AG10803 (cell line): ENCODE measurements around the gene WWTR1.
A peak's percentile ranks its signal among the peaks of the same experiment; 100 is the strongest.

Experiments
- DNase-seq: peaks from one replicate; pipeline ENCODE4 v3.0.0; 2010; ENCODE audit warnings: low read depth
- H3K4me3 ChIP-seq: 2 replicates; pipeline ENCODE4 v1.5.1; 2011; ENCODE audit warnings: mild to moderate bottlenecking, low read length, control low read depth
- TF ChIP-seq, protein P1 (sequence below): conservative IDR thresholded peaks from 2 replicates; pipeline ENCODE4 v1.5.1; 2011; ENCODE audit warnings: mild to moderate bottlenecking, low read length, control low read depth, inconsistent platforms

The WWTR1 gene

DNA sequence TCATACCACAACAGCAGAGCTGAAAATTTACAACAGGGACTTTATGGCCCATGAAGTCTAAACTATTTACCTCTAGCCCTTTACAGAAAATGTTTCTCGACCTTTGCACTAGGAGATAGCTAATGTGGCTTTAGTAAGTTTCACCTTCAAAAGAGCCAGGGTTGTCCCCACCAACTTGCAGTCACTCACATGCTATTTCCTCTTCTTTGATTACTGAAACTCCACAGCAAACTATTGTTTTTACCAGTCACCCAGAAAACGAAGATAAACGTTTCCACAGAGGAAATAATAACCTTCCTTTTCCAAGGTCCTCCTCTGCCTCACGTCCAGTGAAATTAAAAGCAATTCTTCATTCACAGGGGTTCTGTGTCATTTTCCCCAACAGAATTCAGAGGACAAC is 48.2 kb downstream of the WWTR1 start:
- TF ChIP-seq, protein P1, sequence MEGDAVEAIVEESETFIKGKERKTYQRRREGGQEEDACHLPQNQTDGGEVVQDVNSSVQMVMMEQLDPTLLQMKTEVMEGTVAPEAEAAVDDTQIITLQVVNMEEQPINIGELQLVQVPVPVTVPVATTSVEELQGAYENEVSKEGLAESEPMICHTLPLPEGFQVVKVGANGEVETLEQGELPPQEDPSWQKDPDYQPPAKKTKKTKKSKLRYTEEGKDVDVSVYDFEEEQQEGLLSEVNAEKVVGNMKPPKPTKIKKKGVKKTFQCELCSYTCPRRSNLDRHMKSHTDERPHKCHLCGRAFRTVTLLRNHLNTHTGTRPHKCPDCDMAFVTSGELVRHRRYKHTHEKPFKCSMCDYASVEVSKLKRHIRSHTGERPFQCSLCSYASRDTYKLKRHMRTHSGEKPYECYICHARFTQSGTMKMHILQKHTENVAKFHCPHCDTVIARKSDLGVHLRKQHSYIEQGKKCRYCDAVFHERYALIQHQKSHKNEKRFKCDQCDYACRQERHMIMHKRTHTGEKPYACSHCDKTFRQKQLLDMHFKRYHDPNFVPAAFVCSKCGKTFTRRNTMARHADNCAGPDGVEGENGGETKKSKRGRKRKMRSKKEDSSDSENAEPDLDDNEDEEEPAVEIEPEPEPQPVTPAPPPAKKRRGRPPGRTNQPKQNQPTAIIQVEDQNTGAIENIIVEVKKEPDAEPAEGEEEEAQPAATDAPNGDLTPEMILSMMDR = no peak
- no peak for DNase-seq
- H3K4me3 ChIP-seq = no peak overlapping the region

DNA sequence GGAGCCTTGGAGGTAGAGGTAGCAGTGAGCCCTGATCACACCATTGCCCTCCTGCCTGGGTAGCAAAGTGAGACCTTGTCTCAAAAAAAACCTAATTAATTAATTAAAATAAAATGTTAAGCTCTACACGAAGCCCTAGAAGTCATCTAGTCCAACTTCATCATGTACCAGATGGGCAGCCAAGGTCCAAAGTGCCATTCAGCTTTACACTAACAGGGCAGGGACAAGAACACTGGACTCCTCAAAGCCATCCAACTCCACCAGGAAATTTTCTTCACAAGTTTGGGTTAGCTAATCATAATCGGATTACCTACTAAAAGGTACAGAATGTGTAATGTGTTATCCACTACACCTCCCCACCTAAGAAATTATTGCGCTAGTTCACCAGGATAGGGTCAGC is 48.8 kb downstream of the WWTR1 start:
- no peak overlapping the region for H3K4me3 ChIP-seq
- no peak for DNase-seq
- TF ChIP-seq, protein P1 = no peak

- peak; percentile 83 for DNase-seq
- TF ChIP-seq, protein P1 = no peak
- H3K4me3 ChIP-seq = no peak overlapping the region
Observed at GRCh38 chr3:149605902-149606301, 51.9 kb downstream of the WWTR1 start.

GRCh38 chr3:149604125-149604875 is 53.5 kb downstream of the WWTR1 start:
- DNase-seq = no peak
- TF ChIP-seq, protein P1 = no peak
- no peak overlapping the region for H3K4me3 ChIP-seq

GRCh38 chr3:149603126-149604074 is 54.4 kb downstream of the WWTR1 start:
- TF ChIP-seq, protein P1 = no peak
- H3K4me3 ChIP-seq = no peak overlapping the region
- peak; percentile 79 for DNase-seq

DNA sequence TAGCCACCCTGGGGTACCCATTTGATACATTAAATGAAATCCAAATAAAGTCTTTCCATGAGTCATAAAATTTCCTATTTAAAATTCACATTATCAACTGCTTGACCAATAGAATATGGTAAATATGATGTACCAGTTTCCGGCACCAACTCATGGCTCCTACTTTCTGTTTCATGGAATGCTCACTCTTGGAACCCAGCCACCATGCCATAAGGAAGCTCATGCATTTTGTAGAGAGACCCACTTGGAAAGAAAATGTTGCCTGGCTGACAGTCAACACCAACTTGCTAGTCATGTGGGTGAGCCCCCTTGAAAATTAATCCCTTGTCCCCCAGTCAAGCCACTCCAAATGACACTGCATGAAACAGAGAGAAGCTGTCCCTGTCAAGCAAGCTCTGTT is 57.2 kb downstream of the WWTR1 start:
- DNase-seq = no peak
- H3K4me3 ChIP-seq = no peak overlapping the region
- TF ChIP-seq, protein P1 = no peak
